Measurements from ENCODE around the gene GSG1. TPM values are rescaled to one million over a fixed set of nuclear protein-coding genes. Genes with fewer than 3 reads are reported as not detected.

The GSG1 gene
- total RNA-seq, 1 experiment from 2014 or later, result 0.28 TPM

DNA sequence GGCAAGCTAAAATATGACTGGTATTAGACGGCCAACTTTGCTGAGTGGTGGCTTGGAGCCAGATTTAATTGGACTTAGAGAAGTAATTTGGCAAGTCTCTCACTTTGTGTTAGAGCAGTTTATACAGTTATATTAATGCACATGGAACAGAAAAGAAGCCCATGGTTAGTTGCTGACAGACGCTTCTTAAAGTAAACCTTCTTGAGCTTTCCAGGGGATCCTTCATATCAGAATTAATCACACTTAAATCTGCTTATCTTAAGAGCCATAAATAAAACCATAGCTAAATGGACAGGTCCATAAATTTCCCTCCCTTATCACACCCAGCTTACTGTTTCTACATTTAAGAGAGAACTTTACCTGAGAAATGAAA is 9.6 kb downstream of the GSG1 start:
- peaks cover 51% of the 10 kb centered on the region for H3K4me1 Mint-ChIP-seq
- ATAC-seq (no peak), DNase-seq (ENCODE audit: low spot score) (no peak)
- CTCF ChIA-PET, result interaction anchor here (0.6 to 1.3 kb wide), 5 partner anchors 14 to 118 kb away, joined by 3 to 5 read pairs (median 4); no protein-coding TSS in a partner anchor
- H3K27me3 Mint-ChIP-seq (ENCODE audit: low read depth), result no peaks in the 10 kb centered on the region
- no peak overlapping the region for H3K27ac Mint-ChIP-seq
- TF ChIP-seq ZNF232 (CRISPR knock-in tag; IDR thresholded peaks at IDR 0.05) (no peak), RORB (CRISPR knock-in tag; IDR thresholded peaks at IDR 0.05) (no peak), PRRX2 (CRISPR knock-in tag; IDR thresholded peaks at IDR 0.05) (no peak), NR3C1 (CRISPR knock-in tag; conservative IDR thresholded peaks at IDR 0.05; ENCODE audit: low read depth) (no peak), MXD4 (CRISPR knock-in tag; IDR thresholded peaks at IDR 0.05; ENCODE audit: borderline replicate concordance) (no peak), JUN (CRISPR knock-in tag; IDR thresholded peaks at IDR 0.05) (no peak), ZNF317 (CRISPR knock-in tag; IDR thresholded peaks at IDR 0.05; ENCODE audit: borderline replicate concordance, low read depth) (no peak)
- TF ChIP-seq, protein P1, sequence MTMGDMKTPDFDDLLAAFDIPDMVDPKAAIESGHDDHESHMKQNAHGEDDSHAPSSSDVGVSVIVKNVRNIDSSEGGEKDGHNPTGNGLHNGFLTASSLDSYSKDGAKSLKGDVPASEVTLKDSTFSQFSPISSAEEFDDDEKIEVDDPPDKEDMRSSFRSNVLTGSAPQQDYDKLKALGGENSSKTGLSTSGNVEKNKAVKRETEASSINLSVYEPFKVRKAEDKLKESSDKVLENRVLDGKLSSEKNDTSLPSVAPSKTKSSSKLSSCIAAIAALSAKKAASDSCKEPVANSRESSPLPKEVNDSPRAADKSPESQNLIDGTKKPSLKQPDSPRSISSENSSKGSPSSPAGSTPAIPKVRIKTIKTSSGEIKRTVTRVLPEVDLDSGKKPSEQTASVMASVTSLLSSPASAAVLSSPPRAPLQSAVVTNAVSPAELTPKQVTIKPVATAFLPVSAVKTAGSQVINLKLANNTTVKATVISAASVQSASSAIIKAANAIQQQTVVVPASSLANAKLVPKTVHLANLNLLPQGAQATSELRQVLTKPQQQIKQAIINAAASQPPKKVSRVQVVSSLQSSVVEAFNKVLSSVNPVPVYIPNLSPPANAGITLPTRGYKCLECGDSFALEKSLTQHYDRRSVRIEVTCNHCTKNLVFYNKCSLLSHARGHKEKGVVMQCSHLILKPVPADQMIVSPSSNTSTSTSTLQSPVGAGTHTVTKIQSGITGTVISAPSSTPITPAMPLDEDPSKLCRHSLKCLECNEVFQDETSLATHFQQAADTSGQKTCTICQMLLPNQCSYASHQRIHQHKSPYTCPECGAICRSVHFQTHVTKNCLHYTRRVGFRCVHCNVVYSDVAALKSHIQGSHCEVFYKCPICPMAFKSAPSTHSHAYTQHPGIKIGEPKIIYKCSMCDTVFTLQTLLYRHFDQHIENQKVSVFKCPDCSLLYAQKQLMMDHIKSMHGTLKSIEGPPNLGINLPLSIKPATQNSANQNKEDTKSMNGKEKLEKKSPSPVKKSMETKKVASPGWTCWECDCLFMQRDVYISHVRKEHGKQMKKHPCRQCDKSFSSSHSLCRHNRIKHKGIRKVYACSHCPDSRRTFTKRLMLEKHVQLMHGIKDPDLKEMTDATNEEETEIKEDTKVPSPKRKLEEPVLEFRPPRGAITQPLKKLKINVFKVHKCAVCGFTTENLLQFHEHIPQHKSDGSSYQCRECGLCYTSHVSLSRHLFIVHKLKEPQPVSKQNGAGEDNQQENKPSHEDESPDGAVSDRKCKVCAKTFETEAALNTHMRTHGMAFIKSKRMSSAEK (CRISPR knock-in tag; IDR thresholded peaks at IDR 0.05; ENCODE audit: borderline replicate concordance), result no peak
- TF ChIP-seq, protein P2, sequence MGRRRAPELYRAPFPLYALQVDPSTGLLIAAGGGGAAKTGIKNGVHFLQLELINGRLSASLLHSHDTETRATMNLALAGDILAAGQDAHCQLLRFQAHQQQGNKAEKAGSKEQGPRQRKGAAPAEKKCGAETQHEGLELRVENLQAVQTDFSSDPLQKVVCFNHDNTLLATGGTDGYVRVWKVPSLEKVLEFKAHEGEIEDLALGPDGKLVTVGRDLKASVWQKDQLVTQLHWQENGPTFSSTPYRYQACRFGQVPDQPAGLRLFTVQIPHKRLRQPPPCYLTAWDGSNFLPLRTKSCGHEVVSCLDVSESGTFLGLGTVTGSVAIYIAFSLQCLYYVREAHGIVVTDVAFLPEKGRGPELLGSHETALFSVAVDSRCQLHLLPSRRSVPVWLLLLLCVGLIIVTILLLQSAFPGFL (CRISPR knock-in tag; IDR thresholded peaks at IDR 0.05; ENCODE audit: borderline replicate concordance), result no peak
- TF ChIP-seq, protein P3, sequence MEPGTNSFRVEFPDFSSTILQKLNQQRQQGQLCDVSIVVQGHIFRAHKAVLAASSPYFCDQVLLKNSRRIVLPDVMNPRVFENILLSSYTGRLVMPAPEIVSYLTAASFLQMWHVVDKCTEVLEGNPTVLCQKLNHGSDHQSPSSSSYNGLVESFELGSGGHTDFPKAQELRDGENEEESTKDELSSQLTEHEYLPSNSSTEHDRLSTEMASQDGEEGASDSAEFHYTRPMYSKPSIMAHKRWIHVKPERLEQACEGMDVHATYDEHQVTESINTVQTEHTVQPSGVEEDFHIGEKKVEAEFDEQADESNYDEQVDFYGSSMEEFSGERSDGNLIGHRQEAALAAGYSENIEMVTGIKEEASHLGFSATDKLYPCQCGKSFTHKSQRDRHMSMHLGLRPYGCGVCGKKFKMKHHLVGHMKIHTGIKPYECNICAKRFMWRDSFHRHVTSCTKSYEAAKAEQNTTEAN (CRISPR knock-in tag; IDR thresholded peaks at IDR 0.05), result no peak
- TF ChIP-seq, protein P4, sequence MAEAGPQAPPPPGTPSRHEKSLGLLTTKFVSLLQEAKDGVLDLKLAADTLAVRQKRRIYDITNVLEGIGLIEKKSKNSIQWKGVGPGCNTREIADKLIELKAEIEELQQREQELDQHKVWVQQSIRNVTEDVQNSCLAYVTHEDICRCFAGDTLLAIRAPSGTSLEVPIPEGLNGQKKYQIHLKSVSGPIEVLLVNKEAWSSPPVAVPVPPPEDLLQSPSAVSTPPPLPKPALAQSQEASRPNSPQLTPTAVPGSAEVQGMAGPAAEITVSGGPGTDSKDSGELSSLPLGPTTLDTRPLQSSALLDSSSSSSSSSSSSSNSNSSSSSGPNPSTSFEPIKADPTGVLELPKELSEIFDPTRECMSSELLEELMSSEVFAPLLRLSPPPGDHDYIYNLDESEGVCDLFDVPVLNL (CRISPR knock-in tag; IDR thresholded peaks at IDR 0.05; ENCODE audit: borderline replicate concordance, low read depth), result no peak
- no peaks in the 10 kb centered on the region for H3K9me3 Mint-ChIP-seq
- H3K4me3 Mint-ChIP-seq, result no peak overlapping the region
- POLR2A ChIA-PET, result no interaction called here
- no peaks in the 10 kb centered on the region for H3K36me3 Mint-ChIP-seq

DNA sequence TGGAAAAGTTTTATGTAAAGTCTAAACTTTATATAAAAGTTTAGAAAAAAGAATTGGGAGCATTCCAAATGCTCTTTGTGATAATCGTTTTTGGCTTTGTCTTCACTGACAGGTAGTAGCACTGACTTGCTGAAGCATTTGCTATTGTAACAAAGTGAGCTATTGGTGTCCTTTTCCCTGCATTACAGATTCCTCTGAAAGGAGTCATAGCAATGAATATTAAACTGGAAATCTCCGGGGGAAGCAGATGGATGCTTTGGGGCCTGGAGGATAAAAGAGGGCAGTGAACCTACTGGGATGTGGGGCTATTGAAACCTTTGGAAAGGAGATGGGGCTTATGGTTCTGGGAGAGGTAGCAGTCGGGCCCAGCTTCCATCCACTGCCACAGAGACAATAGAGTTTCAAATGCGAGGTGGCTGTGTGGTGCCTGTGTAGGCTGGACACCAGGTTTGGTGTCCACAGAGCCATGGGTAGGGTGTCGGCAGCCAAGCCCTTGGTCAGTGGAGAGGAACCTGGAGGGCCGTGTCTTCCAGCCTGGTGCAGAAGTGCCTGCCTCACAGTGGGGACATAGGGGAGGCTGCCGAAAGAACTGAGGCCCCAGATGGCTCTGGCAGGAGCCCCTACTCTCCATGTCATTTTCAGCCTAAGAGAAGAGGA is 10.1 kb downstream of the GSG1 start:
- H3K4me1 Mint-ChIP-seq, result peaks cover 51% of the 10 kb centered on the region
- POLR2A ChIA-PET, result no interaction called here
- DNase-seq (ENCODE audit: low spot score) (no peak), ATAC-seq (no peak)
- CTCF ChIA-PET, result interaction anchor here (0.8 to 1.3 kb wide), 4 partner anchors 14 to 119 kb away, joined by 3 to 5 read pairs (median 4); no protein-coding TSS in a partner anchor
- H3K9me3 Mint-ChIP-seq, result no peaks in the 10 kb centered on the region
- no peaks in the 10 kb centered on the region for H3K36me3 Mint-ChIP-seq
- no peaks in the 10 kb centered on the region for H3K27me3 Mint-ChIP-seq (ENCODE audit: low read depth)
- H3K4me3 Mint-ChIP-seq, result no peak overlapping the region
- H3K27ac Mint-ChIP-seq, result no peak overlapping the region
- TF ChIP-seq TP53 (CRISPR knock-in tag; IDR thresholded peaks at IDR 0.05) (no peak), ZNF232 (CRISPR knock-in tag; IDR thresholded peaks at IDR 0.05) (no peak), MXD4 (CRISPR knock-in tag; IDR thresholded peaks at IDR 0.05; ENCODE audit: borderline replicate concordance) (no peak)
- TF ChIP-seq, protein P5, sequence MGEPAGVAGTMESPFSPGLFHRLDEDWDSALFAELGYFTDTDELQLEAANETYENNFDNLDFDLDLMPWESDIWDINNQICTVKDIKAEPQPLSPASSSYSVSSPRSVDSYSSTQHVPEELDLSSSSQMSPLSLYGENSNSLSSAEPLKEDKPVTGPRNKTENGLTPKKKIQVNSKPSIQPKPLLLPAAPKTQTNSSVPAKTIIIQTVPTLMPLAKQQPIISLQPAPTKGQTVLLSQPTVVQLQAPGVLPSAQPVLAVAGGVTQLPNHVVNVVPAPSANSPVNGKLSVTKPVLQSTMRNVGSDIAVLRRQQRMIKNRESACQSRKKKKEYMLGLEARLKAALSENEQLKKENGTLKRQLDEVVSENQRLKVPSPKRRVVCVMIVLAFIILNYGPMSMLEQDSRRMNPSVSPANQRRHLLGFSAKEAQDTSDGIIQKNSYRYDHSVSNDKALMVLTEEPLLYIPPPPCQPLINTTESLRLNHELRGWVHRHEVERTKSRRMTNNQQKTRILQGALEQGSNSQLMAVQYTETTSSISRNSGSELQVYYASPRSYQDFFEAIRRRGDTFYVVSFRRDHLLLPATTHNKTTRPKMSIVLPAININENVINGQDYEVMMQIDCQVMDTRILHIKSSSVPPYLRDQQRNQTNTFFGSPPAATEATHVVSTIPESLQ (CRISPR knock-in tag; IDR thresholded peaks at IDR 0.05), result no peak
- TF ChIP-seq, protein P6, sequence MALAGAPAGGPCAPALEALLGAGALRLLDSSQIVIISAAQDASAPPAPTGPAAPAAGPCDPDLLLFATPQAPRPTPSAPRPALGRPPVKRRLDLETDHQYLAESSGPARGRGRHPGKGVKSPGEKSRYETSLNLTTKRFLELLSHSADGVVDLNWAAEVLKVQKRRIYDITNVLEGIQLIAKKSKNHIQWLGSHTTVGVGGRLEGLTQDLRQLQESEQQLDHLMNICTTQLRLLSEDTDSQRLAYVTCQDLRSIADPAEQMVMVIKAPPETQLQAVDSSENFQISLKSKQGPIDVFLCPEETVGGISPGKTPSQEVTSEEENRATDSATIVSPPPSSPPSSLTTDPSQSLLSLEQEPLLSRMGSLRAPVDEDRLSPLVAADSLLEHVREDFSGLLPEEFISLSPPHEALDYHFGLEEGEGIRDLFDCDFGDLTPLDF (CRISPR knock-in tag; IDR thresholded peaks at IDR 0.05), result no peak
- TF ChIP-seq, protein P7, sequence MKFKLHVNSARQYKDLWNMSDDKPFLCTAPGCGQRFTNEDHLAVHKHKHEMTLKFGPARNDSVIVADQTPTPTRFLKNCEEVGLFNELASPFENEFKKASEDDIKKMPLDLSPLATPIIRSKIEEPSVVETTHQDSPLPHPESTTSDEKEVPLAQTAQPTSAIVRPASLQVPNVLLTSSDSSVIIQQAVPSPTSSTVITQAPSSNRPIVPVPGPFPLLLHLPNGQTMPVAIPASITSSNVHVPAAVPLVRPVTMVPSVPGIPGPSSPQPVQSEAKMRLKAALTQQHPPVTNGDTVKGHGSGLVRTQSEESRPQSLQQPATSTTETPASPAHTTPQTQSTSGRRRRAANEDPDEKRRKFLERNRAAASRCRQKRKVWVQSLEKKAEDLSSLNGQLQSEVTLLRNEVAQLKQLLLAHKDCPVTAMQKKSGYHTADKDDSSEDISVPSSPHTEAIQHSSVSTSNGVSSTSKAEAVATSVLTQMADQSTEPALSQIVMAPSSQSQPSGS (CRISPR knock-in tag; IDR thresholded peaks at IDR 0.05; ENCODE audit: borderline replicate concordance, low read depth), result no peak
- TF ChIP-seq, protein P8, sequence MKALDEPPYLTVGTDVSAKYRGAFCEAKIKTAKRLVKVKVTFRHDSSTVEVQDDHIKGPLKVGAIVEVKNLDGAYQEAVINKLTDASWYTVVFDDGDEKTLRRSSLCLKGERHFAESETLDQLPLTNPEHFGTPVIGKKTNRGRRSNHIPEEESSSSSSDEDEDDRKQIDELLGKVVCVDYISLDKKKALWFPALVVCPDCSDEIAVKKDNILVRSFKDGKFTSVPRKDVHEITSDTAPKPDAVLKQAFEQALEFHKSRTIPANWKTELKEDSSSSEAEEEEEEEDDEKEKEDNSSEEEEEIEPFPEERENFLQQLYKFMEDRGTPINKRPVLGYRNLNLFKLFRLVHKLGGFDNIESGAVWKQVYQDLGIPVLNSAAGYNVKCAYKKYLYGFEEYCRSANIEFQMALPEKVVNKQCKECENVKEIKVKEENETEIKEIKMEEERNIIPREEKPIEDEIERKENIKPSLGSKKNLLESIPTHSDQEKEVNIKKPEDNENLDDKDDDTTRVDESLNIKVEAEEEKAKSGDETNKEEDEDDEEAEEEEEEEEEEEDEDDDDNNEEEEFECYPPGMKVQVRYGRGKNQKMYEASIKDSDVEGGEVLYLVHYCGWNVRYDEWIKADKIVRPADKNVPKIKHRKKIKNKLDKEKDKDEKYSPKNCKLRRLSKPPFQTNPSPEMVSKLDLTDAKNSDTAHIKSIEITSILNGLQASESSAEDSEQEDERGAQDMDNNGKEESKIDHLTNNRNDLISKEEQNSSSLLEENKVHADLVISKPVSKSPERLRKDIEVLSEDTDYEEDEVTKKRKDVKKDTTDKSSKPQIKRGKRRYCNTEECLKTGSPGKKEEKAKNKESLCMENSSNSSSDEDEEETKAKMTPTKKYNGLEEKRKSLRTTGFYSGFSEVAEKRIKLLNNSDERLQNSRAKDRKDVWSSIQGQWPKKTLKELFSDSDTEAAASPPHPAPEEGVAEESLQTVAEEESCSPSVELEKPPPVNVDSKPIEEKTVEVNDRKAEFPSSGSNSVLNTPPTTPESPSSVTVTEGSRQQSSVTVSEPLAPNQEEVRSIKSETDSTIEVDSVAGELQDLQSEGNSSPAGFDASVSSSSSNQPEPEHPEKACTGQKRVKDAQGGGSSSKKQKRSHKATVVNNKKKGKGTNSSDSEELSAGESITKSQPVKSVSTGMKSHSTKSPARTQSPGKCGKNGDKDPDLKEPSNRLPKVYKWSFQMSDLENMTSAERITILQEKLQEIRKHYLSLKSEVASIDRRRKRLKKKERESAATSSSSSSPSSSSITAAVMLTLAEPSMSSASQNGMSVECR (CRISPR knock-in tag; IDR thresholded peaks at IDR 0.05; ENCODE audit: borderline replicate concordance), result no peak

Data from WTC11 (cell line).